ENCODE data around the gene METTL23.

DNA sequence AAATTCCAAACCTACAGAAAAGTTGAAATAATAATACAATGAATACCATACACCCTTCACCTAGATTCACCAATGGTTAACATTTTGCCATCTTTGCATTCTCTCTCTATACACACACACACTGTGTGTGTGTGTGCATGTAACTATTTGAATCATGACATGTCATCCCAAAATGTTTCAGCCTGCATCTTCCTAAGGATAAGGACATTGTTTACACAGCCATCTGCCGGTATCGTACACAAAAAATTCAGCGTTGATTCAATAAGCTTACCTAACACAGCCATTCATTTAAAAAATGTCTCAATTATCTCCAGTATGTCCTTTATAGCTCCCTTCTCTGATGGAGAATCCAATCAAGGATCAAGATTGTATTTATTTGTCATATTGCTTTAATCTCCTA, 19.8 kb upstream of the METTL23 start:
- TF ChIP-seq, protein P1, sequence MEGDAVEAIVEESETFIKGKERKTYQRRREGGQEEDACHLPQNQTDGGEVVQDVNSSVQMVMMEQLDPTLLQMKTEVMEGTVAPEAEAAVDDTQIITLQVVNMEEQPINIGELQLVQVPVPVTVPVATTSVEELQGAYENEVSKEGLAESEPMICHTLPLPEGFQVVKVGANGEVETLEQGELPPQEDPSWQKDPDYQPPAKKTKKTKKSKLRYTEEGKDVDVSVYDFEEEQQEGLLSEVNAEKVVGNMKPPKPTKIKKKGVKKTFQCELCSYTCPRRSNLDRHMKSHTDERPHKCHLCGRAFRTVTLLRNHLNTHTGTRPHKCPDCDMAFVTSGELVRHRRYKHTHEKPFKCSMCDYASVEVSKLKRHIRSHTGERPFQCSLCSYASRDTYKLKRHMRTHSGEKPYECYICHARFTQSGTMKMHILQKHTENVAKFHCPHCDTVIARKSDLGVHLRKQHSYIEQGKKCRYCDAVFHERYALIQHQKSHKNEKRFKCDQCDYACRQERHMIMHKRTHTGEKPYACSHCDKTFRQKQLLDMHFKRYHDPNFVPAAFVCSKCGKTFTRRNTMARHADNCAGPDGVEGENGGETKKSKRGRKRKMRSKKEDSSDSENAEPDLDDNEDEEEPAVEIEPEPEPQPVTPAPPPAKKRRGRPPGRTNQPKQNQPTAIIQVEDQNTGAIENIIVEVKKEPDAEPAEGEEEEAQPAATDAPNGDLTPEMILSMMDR (IDR thresholded peaks at IDR 0.05), result no peak
- no peak for TF ChIP-seq POLR2A (IDR thresholded peaks at IDR 0.05)

All from adrenal gland (tissue), 5 donors.